AG10803 (cell line): ENCODE data around the gene PROSER1.
A peak's percentile ranks its signal among the peaks of the same experiment; 100 is the strongest.

Source experiments
- DNase-seq: peaks from one replicate; pipeline ENCODE4 v3.0.0; 2010; ENCODE audit warnings: low read depth
- H3K4me3 ChIP-seq: 2 replicates; pipeline ENCODE4 v1.5.1; 2011; ENCODE audit warnings: mild to moderate bottlenecking, low read length, control low read depth
- TF ChIP-seq, protein P1 (sequence below): conservative IDR thresholded peaks from 2 replicates; pipeline ENCODE4 v1.5.1; 2011; ENCODE audit warnings: mild to moderate bottlenecking, low read length, control low read depth, inconsistent platforms

The PROSER1 gene

DNA sequence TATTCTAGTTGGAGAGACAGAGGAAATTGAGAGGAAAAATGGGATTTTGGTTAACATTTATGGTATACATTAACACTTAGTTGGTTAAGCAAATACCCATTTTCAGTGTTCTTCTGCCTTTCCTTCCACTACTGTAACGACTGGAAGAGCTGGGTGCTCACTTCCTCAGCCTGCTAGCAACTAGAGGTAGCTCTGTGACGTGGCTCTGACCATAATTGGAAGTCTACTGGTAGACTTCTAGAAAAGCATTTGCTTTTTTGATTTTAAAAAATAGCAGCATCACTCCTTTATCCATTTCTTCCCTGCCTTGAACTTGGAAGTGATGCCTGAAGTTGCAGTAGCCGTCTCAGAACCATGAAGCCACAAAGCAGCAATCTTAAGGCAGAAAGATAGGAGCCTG, 16.2 kb upstream of the PROSER1 start:
- TF ChIP-seq, protein P1, sequence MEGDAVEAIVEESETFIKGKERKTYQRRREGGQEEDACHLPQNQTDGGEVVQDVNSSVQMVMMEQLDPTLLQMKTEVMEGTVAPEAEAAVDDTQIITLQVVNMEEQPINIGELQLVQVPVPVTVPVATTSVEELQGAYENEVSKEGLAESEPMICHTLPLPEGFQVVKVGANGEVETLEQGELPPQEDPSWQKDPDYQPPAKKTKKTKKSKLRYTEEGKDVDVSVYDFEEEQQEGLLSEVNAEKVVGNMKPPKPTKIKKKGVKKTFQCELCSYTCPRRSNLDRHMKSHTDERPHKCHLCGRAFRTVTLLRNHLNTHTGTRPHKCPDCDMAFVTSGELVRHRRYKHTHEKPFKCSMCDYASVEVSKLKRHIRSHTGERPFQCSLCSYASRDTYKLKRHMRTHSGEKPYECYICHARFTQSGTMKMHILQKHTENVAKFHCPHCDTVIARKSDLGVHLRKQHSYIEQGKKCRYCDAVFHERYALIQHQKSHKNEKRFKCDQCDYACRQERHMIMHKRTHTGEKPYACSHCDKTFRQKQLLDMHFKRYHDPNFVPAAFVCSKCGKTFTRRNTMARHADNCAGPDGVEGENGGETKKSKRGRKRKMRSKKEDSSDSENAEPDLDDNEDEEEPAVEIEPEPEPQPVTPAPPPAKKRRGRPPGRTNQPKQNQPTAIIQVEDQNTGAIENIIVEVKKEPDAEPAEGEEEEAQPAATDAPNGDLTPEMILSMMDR: no peak
- H3K4me3 ChIP-seq: no peak overlapping the region
- no peak for DNase-seq

DNA sequence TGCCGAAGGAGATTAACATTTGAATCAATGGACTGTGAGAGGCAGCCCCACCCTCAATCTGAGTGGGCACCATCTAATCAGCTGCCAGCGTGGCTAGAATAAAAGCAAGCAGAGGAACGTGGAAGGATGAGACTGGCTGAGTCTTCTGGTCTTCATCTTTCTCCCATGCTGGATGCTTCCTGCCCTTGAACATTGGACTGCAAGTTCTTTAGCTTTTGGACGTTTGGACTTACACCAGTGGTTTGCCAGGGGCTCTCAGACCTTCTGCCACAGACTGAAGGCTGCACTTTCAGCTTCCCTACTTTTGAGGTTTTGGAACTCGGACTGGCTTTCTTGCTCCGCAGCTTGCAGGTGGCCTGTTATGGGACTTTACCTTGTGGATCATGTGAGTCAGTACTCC, 15.1 kb upstream of the PROSER1 start:
- H3K4me3 ChIP-seq: no peak overlapping the region
- TF ChIP-seq, protein P1: no peak
- DNase-seq: no peak

DNA sequence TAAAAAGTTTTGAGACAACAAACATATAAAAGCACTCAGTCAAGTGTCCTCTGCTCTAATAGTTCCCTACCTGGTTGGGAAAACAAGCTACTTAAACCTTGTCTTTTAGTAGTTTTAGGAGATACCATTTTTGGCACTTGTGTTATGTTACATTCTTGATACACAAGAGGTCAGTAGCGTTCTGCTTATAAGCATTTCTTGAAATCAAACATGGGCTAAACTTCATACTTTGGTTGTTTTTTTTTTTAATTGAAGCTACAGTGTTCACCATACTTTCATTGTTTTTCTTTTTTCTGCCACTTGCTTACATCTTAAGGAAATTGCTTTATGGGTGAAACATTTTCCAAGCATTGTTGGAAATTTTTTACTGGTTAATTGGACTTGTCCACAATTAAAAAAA, 13.3 kb upstream of the PROSER1 start:
- TF ChIP-seq, protein P1: peak; percentile 56
- DNase-seq: peak; percentile 55
- no peak overlapping the region for H3K4me3 ChIP-seq

DNA sequence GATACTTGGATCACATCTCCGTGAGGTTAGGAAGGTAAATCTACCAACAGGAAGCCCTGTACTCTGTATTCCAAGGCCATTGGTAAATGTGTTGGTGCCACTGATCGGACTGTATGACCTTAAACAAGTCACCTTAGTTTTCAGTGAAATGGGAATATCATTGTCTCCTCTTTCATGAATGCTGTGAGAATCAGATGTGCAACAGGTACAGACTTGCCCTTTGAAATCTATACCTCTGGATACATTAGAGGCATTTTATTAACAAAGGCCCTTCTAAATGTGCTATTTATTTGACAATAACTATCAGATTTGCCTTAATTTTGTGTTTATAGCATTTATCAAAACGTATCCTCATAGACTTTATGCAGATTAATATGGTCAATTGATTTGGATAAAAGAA, 11.4 kb upstream of the PROSER1 start:
- TF ChIP-seq, protein P1: no peak
- DNase-seq: no peak

DNA sequence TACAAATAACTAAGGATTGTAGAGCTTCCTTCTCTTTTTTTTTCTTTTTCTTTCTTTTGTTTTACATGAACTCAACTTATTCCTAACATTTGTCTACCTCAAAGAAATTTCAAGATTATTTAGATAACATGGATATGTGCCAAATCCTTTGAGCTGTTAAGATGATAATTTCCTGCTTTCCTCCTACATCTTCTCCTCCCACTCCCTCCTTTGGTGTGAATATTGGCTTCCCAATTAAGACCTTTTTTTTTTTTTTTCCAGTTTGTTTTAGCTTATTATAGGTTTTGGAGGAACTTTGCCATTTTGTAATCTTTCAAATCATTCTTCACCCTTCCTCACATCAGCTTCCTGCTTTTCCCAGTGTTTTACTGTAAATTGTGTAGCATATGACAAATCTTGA, 10.9 kb upstream of the PROSER1 start:
- no peak for DNase-seq
- no peak overlapping the region for H3K4me3 ChIP-seq
- TF ChIP-seq, protein P1: no peak

More for the DNA sequence above, 11.4 kb upstream of the PROSER1 start:
- no peak overlapping the region for H3K4me3 ChIP-seq

DNA sequence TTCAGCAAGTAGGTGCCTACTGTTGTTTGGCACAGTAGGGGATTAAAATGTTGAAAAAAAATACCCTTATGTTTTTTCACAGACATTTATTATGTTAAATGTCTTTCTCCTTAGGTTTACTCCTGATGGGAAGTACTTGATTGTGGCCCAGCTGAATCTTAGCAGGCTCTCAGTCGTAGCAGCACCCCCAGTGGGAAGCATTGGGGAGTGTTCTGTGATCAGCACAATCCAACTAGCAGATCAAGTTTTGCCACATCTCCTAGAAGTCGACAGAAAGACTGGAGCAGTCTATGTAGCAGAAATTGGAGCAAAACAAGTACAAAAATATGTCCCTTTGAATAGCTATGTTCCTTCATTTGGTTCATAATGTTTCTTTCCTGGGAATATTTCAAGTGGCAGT, 9.7 kb upstream of the PROSER1 start:
- DNase-seq: no peak
- no peak overlapping the region for H3K4me3 ChIP-seq
- TF ChIP-seq, protein P1: no peak

DNA sequence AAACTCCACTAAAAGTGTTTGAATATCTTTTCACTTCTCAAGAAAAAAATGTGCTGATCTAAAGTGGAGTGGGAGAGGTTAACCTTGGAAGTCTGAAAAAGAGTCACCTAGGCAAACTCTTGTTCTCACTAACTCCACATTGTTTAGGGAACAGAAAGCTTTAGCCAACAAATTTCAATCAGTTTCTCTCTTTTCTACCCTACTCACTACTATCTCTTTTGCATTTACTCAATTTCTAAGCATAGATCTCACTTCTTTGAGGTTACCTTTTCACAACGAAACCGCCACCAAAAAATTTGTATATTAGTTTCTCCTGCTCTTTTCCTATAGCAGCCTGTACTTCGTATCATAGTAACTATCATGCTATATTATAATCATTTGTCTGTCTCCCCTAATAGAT, 6.6 kb upstream of the PROSER1 start:
- TF ChIP-seq, protein P1: no peak
- no peak overlapping the region for H3K4me3 ChIP-seq
- DNase-seq: no peak
